Measurements from ENCODE around the gene COX4I1.
"Not testable (repeated sequence)": the region's sequence is repeated elsewhere in the genome, so short reads cannot be mapped to it uniquely, and the experiment has no call there.

COX4I1 gene

DNA sequence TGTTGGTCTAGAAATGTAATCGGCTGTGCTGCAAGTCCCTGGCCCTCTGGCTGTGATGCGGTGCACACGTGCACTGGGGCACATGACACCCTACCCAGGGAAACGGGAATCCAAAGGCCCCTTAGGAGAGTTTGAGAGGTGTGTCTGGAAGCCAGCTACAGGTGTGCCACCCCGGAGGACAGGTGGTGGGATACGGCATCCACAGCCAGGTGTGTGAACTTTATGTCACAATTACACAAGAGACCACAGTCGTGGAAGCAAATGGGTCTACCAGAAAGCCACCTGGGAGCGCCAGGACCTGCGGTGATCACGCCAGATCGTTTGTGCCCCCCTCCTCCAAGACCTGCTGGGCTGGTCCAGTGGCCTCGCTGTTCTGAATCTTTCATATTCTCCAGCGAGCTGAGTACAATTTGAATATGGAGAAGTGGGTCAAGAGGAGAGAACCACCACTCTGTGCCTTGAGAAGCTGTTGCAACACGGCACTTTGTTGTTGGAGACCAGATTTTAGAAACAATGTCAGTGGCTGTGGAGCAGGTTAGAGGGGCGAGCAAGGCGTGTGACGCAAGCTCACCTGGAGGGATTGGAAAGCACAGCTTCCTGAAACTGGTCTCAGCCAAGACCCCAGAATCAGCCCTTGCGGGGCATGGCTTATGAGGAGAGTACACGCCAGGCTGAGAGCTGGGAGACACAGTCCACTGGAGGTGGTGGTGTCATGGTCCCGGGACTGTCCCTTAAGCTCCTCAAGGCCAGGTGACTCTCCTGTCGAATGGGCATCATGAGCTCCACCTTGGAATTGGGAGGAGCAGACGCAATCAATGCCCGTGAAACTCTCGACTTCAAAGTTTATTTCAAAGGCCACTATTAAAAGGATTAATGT is 37.4 kb downstream of the COX4I1 start:
- CTCF ChIA-PET, result interaction anchor here (10.2 kb wide), 1 partner anchor 16 kb away, joined by 86 read pairs; no protein-coding TSS in a partner anchor
- no peak for TF ChIP-seq CTCF (IDR thresholded peaks at IDR 0.05; ENCODE audit: insufficient read depth, low read length, missing control alignments)
- POLR2A ChIA-PET, result no interaction called here
- no peak for DNase-seq (ENCODE audit: low read depth, low spot score)
- no peak overlapping the region for H3K4me3 ChIP-seq (ENCODE audit: low read depth, low read length)

GRCh38 chr16:85837654-85838053 is 38.2 kb downstream of the COX4I1 start:
- DNase-seq (ENCODE audit: low read depth, low spot score); H3K4me3 ChIP-seq (ENCODE audit: low read depth, low read length); POLR2A ChIA-PET: not testable (repeated sequence)
- CTCF ChIA-PET, result interaction anchor here (10.2 kb wide), 1 partner anchor 17 kb away, joined by 86 read pairs; no protein-coding TSS in a partner anchor

- no peak for TF ChIP-seq CTCF (IDR thresholded peaks at IDR 0.05; ENCODE audit: insufficient read depth, low read length, missing control alignments)
- no peak overlapping the region for H3K4me3 ChIP-seq (ENCODE audit: low read depth, low read length)
- POLR2A ChIA-PET, result no interaction called here
- no peak for DNase-seq (ENCODE audit: low read depth, low spot score)
- CTCF ChIA-PET, result interaction anchor here (10.2 kb wide), 1 partner anchor 18 kb away, joined by 86 read pairs; no protein-coding TSS in a partner anchor
Measured at GRCh38 chr16:85838381-85838780, 38.9 kb downstream of the COX4I1 start.

GRCh38 chr16:85838876-85839585 is 39.5 kb downstream of the COX4I1 start:
- ChIA-PET CTCF (interaction anchor here (1.0 to 10.2 kb wide), 2 partner anchors 18 to 177 kb away, joined by 3 to 86 read pairs; no protein-coding TSS in a partner anchor), POLR2A (no interaction called here)
- H3K4me3 ChIP-seq (ENCODE audit: low read depth, low read length), result no peak overlapping the region
- no peak for DNase-seq (ENCODE audit: low read depth, low spot score)
- no peak for TF ChIP-seq CTCF (IDR thresholded peaks at IDR 0.05; ENCODE audit: insufficient read depth, low read length, missing control alignments)

DNA sequence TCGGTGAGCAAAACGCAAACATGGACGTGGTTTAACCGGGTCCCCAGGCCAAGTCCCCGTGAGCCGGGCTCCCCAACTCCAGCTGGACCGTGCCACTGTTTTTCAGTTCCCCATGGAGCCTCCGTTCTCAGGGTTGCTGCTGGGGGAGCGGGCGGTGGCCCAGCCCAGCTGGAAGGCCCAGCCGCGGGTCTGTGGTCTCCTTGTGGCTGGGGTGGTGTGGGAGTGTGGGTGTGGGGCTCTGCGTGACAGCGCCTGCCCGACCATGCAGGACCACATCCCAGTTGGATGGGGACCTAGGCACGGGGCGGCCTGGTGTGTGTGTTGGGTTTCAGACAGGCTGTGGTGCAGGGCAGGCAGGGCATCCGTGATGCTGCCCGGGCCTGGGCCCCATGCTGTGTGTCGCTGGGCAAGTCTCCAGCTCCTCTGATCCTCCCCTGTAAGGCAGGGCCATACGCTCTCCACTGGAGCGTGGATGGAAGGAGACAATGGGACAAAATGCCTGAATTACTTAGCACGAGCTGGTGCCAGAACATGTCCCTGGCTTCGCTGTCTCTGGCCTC is 40.3 kb downstream of the COX4I1 start:
- DNase-seq (ENCODE audit: low read depth, low spot score), result no peak
- CTCF ChIA-PET, result interaction anchor here (1.0 kb wide), 1 partner anchor 176 kb away, joined by 3 read pairs; no protein-coding TSS in a partner anchor
- H3K4me3 ChIP-seq (ENCODE audit: low read depth, low read length), result no peak overlapping the region
- POLR2A ChIA-PET, result no interaction called here
- no peak for TF ChIP-seq CTCF (IDR thresholded peaks at IDR 0.05; ENCODE audit: insufficient read depth, low read length, missing control alignments)

DNA sequence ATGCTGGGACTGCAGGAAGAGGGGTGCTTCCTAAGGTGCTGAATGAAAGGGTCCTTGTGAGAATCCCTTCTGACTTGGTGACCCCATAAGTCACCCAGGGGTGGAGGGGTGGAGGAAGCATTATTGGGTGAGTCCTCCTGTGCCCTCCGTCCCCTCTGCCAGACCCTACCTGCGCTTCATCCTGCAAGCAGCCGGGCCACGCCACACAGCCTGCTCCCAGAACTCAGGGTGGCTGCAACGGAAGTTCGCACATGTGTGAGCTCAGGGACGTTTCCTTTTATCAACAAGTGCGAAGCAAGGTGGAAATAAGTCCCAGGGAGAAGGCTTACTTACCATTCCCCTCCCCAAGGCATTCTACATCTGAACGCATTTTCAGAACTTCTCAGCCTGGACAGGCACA is 40.9 kb downstream of the COX4I1 start:
- no peak overlapping the region for H3K4me3 ChIP-seq (ENCODE audit: low read depth, low read length)
- no peak for TF ChIP-seq CTCF (IDR thresholded peaks at IDR 0.05; ENCODE audit: insufficient read depth, low read length, missing control alignments)
- POLR2A ChIA-PET, result no interaction called here
- no peak for DNase-seq (ENCODE audit: low read depth, low spot score)
- CTCF ChIA-PET, result interaction anchor here (0.9 kb wide), 2 partner anchors 19 to 21 kb away, joined by 3 to 4 read pairs; no protein-coding TSS in a partner anchor

Data from AG04449 (cell line).